H1 (cell line): ENCODE data around the gene CADPS. TPM values are rescaled to one million over a fixed set of nuclear protein-coding genes. Genes with fewer than 3 reads are reported as not detected.

Source experiments
- CTCF ChIA-PET: fragments of 300-600 bp; sonication (Branson Sonifier 250); formaldehyde crosslinking; loops from one replicate; lab custom pipeline; 2021; ENCODE audit not compliant: partially characterized antibody; lab: Charles Lee
- POLR2A ChIA-PET: fragments of 300-600 bp; sonication (Branson Sonifier 250); formaldehyde crosslinking; loops from one replicate; lab custom pipeline; 2021; ENCODE audit warnings: inconsistent platforms; ENCODE audit not compliant: partially characterized antibody; lab: Charles Lee
- DNase-seq, 2 experiments: peaks; one replicate each; pipeline versions ENCODE4 v3.0.0 to v3.0.0-alpha.2; 2010 to 2022; ENCODE audit warnings: low spot score in 2 of 2, low read depth in 1 of 2, mixed read lengths in 1 of 2
- FAIRE-seq: peaks from 2 replicates; lab custom pipeline; 2011; peaks lifted over from hg19 to GRCh38; lab: Jason Lieb, UNC
- H2AFZ ChIP-seq: 2 replicates; pipeline ENCODE4 v1.8.1; 2012; ENCODE audit warnings: low read length, inconsistent platforms
- H2AK5ac ChIP-seq: 2 replicates; pipeline ENCODE4 v1.6.1; 2013; ENCODE audit warnings: low read depth, low read length
- H2BK120ac ChIP-seq: replicated peaks from 2 replicates; pipeline ENCODE3; 2013; ENCODE audit warnings: low read depth, low read length, inconsistent platforms
- H2BK12ac ChIP-seq: 2 replicates; pipeline ENCODE4 v1.6.1; 2013; ENCODE audit warnings: low read depth, low read length
- H2BK15ac ChIP-seq: 2 replicates; pipeline ENCODE4 v1.6.1; 2013; ENCODE audit warnings: low read length
- H2BK20ac ChIP-seq: 2 replicates; pipeline ENCODE4 v1.6.1; 2013; ENCODE audit warnings: low read length
- H2BK5ac ChIP-seq: 2 replicates; pipeline ENCODE4 v1.6.1; 2013; ENCODE audit warnings: low read depth, low read length
- H3K14ac ChIP-seq: 2 replicates; pipeline ENCODE4 v1.6.1; 2013; ENCODE audit warnings: inconsistent platforms; ENCODE audit not compliant: insufficient read length
- H3K18ac ChIP-seq: 2 replicates; pipeline ENCODE4 v1.6.1; 2013; ENCODE audit warnings: low read length; ENCODE audit errors: extremely low read depth
- H3K23ac ChIP-seq: 2 replicates; pipeline ENCODE4 v1.6.1; 2013; ENCODE audit warnings: inconsistent platforms; ENCODE audit not compliant: insufficient read length
- H3K23me2 ChIP-seq: 2 replicates; pipeline ENCODE4 v1.6.1; 2013; ENCODE audit warnings: low read depth, low read length
- H3K27ac ChIP-seq: 2 replicates; pipeline ENCODE4 v1.6.1; 2011; ENCODE audit warnings: low read depth, low read length, inconsistent platforms
- H3K27me3 ChIP-seq, 4 experiments: replicated peaks in 1 of 4; 1 replicate in 1 of 4; 2 replicates in 3 of 4; pipeline versions ENCODE4 v1.6.1 to v1.8.1; 2011 to 2013; ENCODE audit warnings: low read length in 3 of 4, mild to moderate bottlenecking in 3 of 4, inconsistent platforms in 2 of 4, mixed read lengths in 2 of 4, moderate library complexity in 1 of 4; ENCODE audit not compliant: control insufficient read depth in 3 of 4, insufficient read depth in 3 of 4; ENCODE audit errors: extremely low read depth in 1 of 4
- H3K36me3 ChIP-seq, 4 experiments: 2 replicates each; pipeline versions ENCODE4 v1.6.1 to v1.8.1; 2011 to 2013; ENCODE audit warnings: mild to moderate bottlenecking in 4 of 4, low read length in 3 of 4, moderate library complexity in 2 of 4, control low read depth in 1 of 4, inconsistent platforms in 1 of 4; ENCODE audit not compliant: insufficient read depth in 4 of 4, control insufficient read depth in 2 of 4
- H3K4ac ChIP-seq: replicated peaks from 2 replicates; pipeline ENCODE3; 2013; ENCODE audit warnings: low read length, low read depth, mixed read lengths, inconsistent platforms; ENCODE audit not compliant: insufficient read length
- H3K4me1 ChIP-seq, 4 experiments: replicated peaks in 1 of 4; 1 replicate in 1 of 4; 2 replicates in 3 of 4; pipeline versions ENCODE4 v1.6.1 to v1.8.1; 2011 to 2013; ENCODE audit warnings: low read length in 3 of 4, inconsistent platforms in 2 of 4, mixed read lengths in 1 of 4; ENCODE audit not compliant: insufficient read depth in 4 of 4, control insufficient read depth in 3 of 4
- H3K4me2 ChIP-seq, 2 experiments: 2 replicates each; pipeline versions ENCODE4 v1.6.1 to v1.8.1; 2011 to 2013; ENCODE audit warnings: low read depth in 2 of 2, low read length in 2 of 2, control low read depth in 1 of 2, inconsistent platforms in 1 of 2, mild to moderate bottlenecking in 1 of 2; ENCODE audit not compliant: insufficient read depth in 1 of 2
- H3K4me3 ChIP-seq, 4 experiments: fragments of 200-600, 300-600 bp in 1 of 4; sonication (generic), shearing (Covaris generic), sonication (Bioruptor Twin) in 1 of 4; 2 replicates each; pipeline versions ENCODE4 v1.5.1 to v1.8.1; 2011 to 2016; ENCODE audit warnings: low read length in 4 of 4, low read depth in 3 of 4, control low read depth in 2 of 4, inconsistent platforms in 2 of 4, mild to moderate bottlenecking in 2 of 4, mixed read lengths in 1 of 4, moderate library complexity in 1 of 4; ENCODE audit not compliant: insufficient read depth in 2 of 4; ENCODE audit errors: extremely low read depth in 1 of 4
- H3K56ac ChIP-seq: replicated peaks from 2 replicates; pipeline ENCODE3; 2013; ENCODE audit warnings: low read depth, mild to moderate bottlenecking, mixed read lengths, low read length, inconsistent platforms; ENCODE audit not compliant: insufficient read length
- H3K79me1 ChIP-seq: 2 replicates; pipeline ENCODE4 v1.6.1; 2013; ENCODE audit warnings: low read depth, low read length, control low read depth
- H3K79me2 ChIP-seq, 2 experiments: 2 replicates each; pipeline versions ENCODE4 v1.6.1 to v1.8.1; 2012 to 2013; ENCODE audit warnings: low read length in 2 of 2, mild to moderate bottlenecking in 2 of 2, inconsistent platforms in 1 of 2; ENCODE audit not compliant: insufficient read depth in 2 of 2, control insufficient read depth in 1 of 2
- H3K9ac ChIP-seq, 4 experiments: replicated peaks in 1 of 4; 1 replicate in 1 of 4; 2 replicates in 3 of 4; pipeline versions ENCODE4 v1.6.1 to v1.8.1; 2011 to 2013; ENCODE audit warnings: low read depth in 3 of 4, low read length in 3 of 4, control low read depth in 2 of 4, mild to moderate bottlenecking in 2 of 4, moderate library complexity in 2 of 4, inconsistent platforms in 1 of 4; ENCODE audit errors: extremely low read depth in 1 of 4
- H3K9me3 ChIP-seq, 2 experiments: 2 replicates each; pipeline versions ENCODE4 v1.6.1 to v1.8.1; 2012 to 2013; ENCODE audit warnings: mild to moderate bottlenecking in 2 of 2, moderate library complexity in 2 of 2, control low read depth in 1 of 2, inconsistent platforms in 1 of 2, low read depth in 1 of 2, low read length in 1 of 2, mixed read lengths in 1 of 2; ENCODE audit not compliant: insufficient read depth in 2 of 2
- H4K20me1 ChIP-seq, 2 experiments: replicated peaks in 1 of 2; 2 replicates each; pipeline versions ENCODE3 to v1.8.1; 2011 to 2013; ENCODE audit warnings: inconsistent platforms in 2 of 2, low read length in 2 of 2, mild to moderate bottlenecking in 1 of 2; ENCODE audit not compliant: insufficient read depth in 2 of 2, control insufficient read depth in 1 of 2
- H4K5ac ChIP-seq: 2 replicates; pipeline ENCODE4 v1.6.1; 2013; ENCODE audit warnings: low read length, low read depth, mixed read lengths, inconsistent platforms; ENCODE audit not compliant: insufficient read length
- H4K8ac ChIP-seq: 2 replicates; pipeline ENCODE4 v1.8.0; 2013; ENCODE audit warnings: mild to moderate bottlenecking, moderate library complexity, low read length, inconsistent platforms; ENCODE audit not compliant: insufficient read depth; ENCODE audit errors: extremely low read depth
- H4K91ac ChIP-seq: replicated peaks from 2 replicates; pipeline ENCODE3; 2013; ENCODE audit warnings: low read length, mixed read lengths, inconsistent platforms; ENCODE audit not compliant: insufficient read length
- BRCA1 ChIP-seq: IDR thresholded peaks from 2 replicates; pipeline ENCODE4 v1.6.1; 2012; ENCODE audit warnings: low read depth, low read length, improper control_type of control experiment
- CHD2 ChIP-seq: IDR thresholded peaks from 2 replicates; pipeline ENCODE4 v1.6.1; 2012; ENCODE audit warnings: low read length, improper control_type of control experiment
- CREB1 ChIP-seq: IDR thresholded peaks from 2 replicates; pipeline ENCODE4 v1.6.1; 2012; ENCODE audit warnings: inconsistent platforms
- EP300 ChIP-seq, 2 experiments: IDR thresholded peaks; 1 replicate in 1 of 2; 2 replicates in 1 of 2; pipeline ENCODE4 v1.6.1; 2011 to 2012; ENCODE audit warnings: low read depth in 2 of 2, low read length in 2 of 2, mild to moderate bottlenecking in 2 of 2, borderline replicate concordance in 1 of 2, inconsistent platforms in 1 of 2, moderate library complexity in 1 of 2
- KDM4A ChIP-seq: IDR thresholded peaks from one replicate; pipeline ENCODE4 v1.7.1; 2012; ENCODE audit warnings: low read depth, mild to moderate bottlenecking, moderate library complexity, low read length, inconsistent platforms; ENCODE audit not compliant: severe bottlenecking
- MAFK ChIP-seq: IDR thresholded peaks from 2 replicates; pipeline ENCODE4 v1.6.1; 2012; ENCODE audit warnings: low read depth, mild to moderate bottlenecking, improper control_type of control experiment, low read length
- RXRA ChIP-seq: IDR thresholded peaks from 2 replicates; pipeline ENCODE4 v1.6.1; 2011; ENCODE audit warnings: low read depth, mild to moderate bottlenecking, low read length, moderate library complexity; ENCODE audit not compliant: insufficient read depth
- SIN3A ChIP-seq, 2 experiments: IDR thresholded peaks in 1 of 2; conservative IDR thresholded peaks in 1 of 2; 2 replicates each; pipeline ENCODE4 v1.6.1; 2011 to 2012; ENCODE audit warnings: low read length in 2 of 2, improper control_type of control experiment in 1 of 2, low read depth in 1 of 2, mild to moderate bottlenecking in 1 of 2
- SIX5 ChIP-seq: IDR thresholded peaks from 2 replicates; pipeline ENCODE4 v1.6.1; 2011; ENCODE audit warnings: mild to moderate bottlenecking, low read depth, low read length
- SUZ12 ChIP-seq: fragments of 200-600 bp; sonication (generic); IDR thresholded peaks from 2 replicates; pipeline ENCODE4 v1.6.1; 2012; ENCODE audit warnings: mild to moderate bottlenecking, inconsistent platforms, low read length, moderate library complexity, mixed read lengths
- WGBS, 2 experiments: shearing (Covaris generic) in 1 of 2; methylation state at CpG; one replicate each; pipeline versions ENCODE4 v1.1.6 to v1.1.7; 2013 to 2015; ENCODE audit warnings: low lambda C conversion rate in 2 of 2, mixed read lengths in 2 of 2, inconsistent platforms in 1 of 2, low coverage in 1 of 2, missing lambda C conversion rate in 1 of 2; ENCODE audit not compliant: insufficient replicate concordance in 2 of 2, insufficient coverage in 1 of 2, insufficient read length in 1 of 2; ENCODE audit errors: extremely low coverage in 1 of 2, missing lambda C conversion rate in 1 of 2; 5-methylcytosine and 5-hydroxymethylcytosine counted together
- polyA plus RNA-seq, 7 experiments: library from polyadenylated mRNA; depleted of rRNA in 3 of 7; stranded (reverse) in 5 of 7; unstranded in 2 of 7; fragments of >200 nt in 5 of 7; fragments of 200-250 nt in 2 of 7; gene quantifications; 1 replicate in 5 of 7; 2 replicates in 1 of 7; 4 replicates in 1 of 7; pipeline versions ENCODE4 v1.2.1 to v1.2.3, GENCODE V29; 2011 to 2013; ENCODE audit warnings: missing spikeins in 2 of 7, mixed read lengths in 2 of 7
- total RNA-seq: library from RNA; stranded (reverse); fragmentation: NEBNext Ultra II Directional; extraction: Animal tissue kit (Norgen Biotek cat#: 25700); gene quantifications from 2 replicates; pipeline ENCODE4 v1.2.1, GENCODE V29; 2021
- TF ChIP-seq, protein P1 (sequence below): IDR thresholded peaks from 2 replicates; pipeline ENCODE4 v1.6.1; 2012; ENCODE audit warnings: low read length, inconsistent platforms

The CADPS gene
- total and polyA plus RNA-seq, 2 of the 8 experiments (the other 6 are each of a cell fraction or from before 2014, with no cell fraction given) = 7.1 to 10.2 TPM

DNA sequence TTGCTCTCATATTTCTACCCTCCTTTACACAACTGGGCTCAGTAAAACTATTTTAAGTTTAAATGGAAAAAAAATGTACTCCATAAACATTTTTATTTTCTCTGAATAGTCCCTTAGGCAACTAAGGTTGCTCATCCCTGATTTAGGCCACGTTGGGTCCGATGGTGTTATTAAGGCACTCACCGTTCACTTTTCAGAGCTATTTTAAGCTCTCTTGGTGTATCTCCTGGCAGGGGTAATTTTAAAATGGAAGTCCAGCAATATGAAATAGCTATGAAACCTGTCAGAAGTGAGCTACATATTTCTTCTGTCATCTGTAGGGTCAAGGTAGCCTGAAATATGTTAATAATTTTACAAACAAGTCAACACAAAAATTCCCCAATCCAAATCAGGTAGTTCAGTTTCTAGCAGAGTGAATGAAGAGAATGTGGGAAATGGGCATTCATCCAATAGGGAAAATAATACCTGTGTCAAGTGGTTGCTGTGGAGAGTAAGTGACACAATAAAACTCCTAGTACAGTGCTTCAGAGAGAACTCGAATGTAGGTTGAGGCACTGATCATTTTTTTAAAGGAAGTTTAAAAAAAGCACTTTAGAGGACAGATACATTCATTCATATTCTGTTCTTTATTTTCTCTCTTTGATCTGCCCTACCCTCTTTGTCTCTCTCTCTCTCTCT, 292.6 kb downstream of the CADPS start:
- no peak for FAIRE-seq
- no peaks in the 10 kb centered on the region for H3K23me2 ChIP-seq
- no peak overlapping the region for H3K56ac ChIP-seq
- POLR2A ChIA-PET = no interaction called here
- H4K8ac ChIP-seq = no peak overlapping the region
- H2BK12ac ChIP-seq = no peak overlapping the region
- H2BK120ac ChIP-seq = no peak overlapping the region
- no peak for DNase-seq
- H3K79me2 ChIP-seq = no peaks in the 10 kb centered on the region
- 76% methylated on average over 4 of the region's 4 CpGs; no CpG with 5 or more reads in 1 of the 2 experiments for WGBS, 2 experiments
- H3K4me1 ChIP-seq = no peaks in the 10 kb centered on the region
- no peak overlapping the region for H3K23ac ChIP-seq
- no peaks in the 10 kb centered on the region for H4K20me1 ChIP-seq
- H3K4ac ChIP-seq = no peak overlapping the region
- H3K18ac ChIP-seq = no peak overlapping the region
- H2BK15ac ChIP-seq = no peak overlapping the region
- CTCF ChIA-PET = interaction anchor here (0.7 kb wide), 1 partner anchor 28 kb away, joined by 3 read pairs; no protein-coding TSS in a partner anchor
- H3K9ac ChIP-seq = no peak overlapping the region
- H3K4me2 ChIP-seq = no peak overlapping the region
- H3K27ac ChIP-seq = no peak overlapping the region
- H4K91ac ChIP-seq = no peak overlapping the region
- 0 out of 4 replicates have a peak, but pooled peaks cover 0 to 2% of the 10 kb centered on the region in 2 experiments for H3K9me3 ChIP-seq
- no peaks in the 10 kb centered on the region for H3K27me3 ChIP-seq
- H2BK20ac ChIP-seq = no peak overlapping the region
- H2BK5ac ChIP-seq = no peak overlapping the region
- H3K14ac ChIP-seq = no peak overlapping the region
- no peak overlapping the region for H3K4me3 ChIP-seq
- no peak overlapping the region for H4K5ac ChIP-seq
- H2AK5ac ChIP-seq = no peak overlapping the region
- no peaks in the 10 kb centered on the region for H3K79me1 ChIP-seq
- H2AFZ ChIP-seq = no peak overlapping the region
- H3K36me3 ChIP-seq = no peaks in the 10 kb centered on the region; a peak in 1 of 8 replicates
- TF ChIP-seq, protein P1, sequence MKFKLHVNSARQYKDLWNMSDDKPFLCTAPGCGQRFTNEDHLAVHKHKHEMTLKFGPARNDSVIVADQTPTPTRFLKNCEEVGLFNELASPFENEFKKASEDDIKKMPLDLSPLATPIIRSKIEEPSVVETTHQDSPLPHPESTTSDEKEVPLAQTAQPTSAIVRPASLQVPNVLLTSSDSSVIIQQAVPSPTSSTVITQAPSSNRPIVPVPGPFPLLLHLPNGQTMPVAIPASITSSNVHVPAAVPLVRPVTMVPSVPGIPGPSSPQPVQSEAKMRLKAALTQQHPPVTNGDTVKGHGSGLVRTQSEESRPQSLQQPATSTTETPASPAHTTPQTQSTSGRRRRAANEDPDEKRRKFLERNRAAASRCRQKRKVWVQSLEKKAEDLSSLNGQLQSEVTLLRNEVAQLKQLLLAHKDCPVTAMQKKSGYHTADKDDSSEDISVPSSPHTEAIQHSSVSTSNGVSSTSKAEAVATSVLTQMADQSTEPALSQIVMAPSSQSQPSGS = no peak
- TF ChIP-seq SIN3A (conservative IDR thresholded peaks at IDR 0.05 in 1 of 2, IDR thresholded peaks at IDR 0.05 in 1 of 2; ENCODE audit: low read depth in 1 of 2, low read length in 2 of 2) = no peak
- TF ChIP-seq BRCA1 = no peak
- TF ChIP-seq KDM4A = no peak
- TF ChIP-seq RXRA = no peak
- no peak for TF ChIP-seq CREB1
- TF ChIP-seq MAFK = no peak
- no peak for TF ChIP-seq CHD2
- TF ChIP-seq EP300 (IDR thresholded peaks at IDR 0.05; ENCODE audit: borderline replicate concordance in 1 of 2, low read depth in 2 of 2, low read length in 2 of 2) = no peak
- no peak for TF ChIP-seq SUZ12
- TF ChIP-seq SIX5 = no peak
